ENCODE measurements around the gene GLRB. TPM values are rescaled to one million over a fixed set of nuclear protein-coding genes. Genes with fewer than 3 reads are reported as not detected.

GLRB gene
- total and polyA plus RNA-seq, 10 of the 15 experiments (the other 5 are each of a cell fraction or from before 2014, with no cell fraction given) = 0.04 TPM; not detected in 9

- no peak for TF ChIP-seq NFYB (IDR thresholded peaks at IDR 0.05; ENCODE audit: insufficient read depth, low read depth, low read length)
- TF ChIP-seq JUND (IDR thresholded peaks at IDR 0.05; ENCODE audit: low read depth, low read length) = no peak
- no peak for TF ChIP-seq BMI1 (IDR thresholded peaks at IDR 0.05; ENCODE audit: borderline replicate concordance)
- TF ChIP-seq EGR1 (IDR thresholded peaks at IDR 0.05; ENCODE audit: borderline replicate concordance in 1 of 2, low read depth in 2 of 2, low read length in 2 of 2) = no peak
- TF ChIP-seq ZNF622 (IDR thresholded peaks at IDR 0.05) = no peak
- no peak for TF ChIP-seq PKNOX1 (IDR thresholded peaks at IDR 0.05)
- no peak for TF ChIP-seq ETV6 (conservative IDR thresholded peaks at IDR 0.05 in 1 of 2, IDR thresholded peaks at IDR 0.05 in 1 of 2; ENCODE audit: borderline replicate concordance in 1 of 2, low read depth in 1 of 2)
- TF ChIP-seq IRF4 (IDR thresholded peaks at IDR 0.05; ENCODE audit: low read depth, low read length) = no peak
- TF ChIP-seq LARP7 (IDR thresholded peaks at IDR 0.05) = no peak
- no peak for TF ChIP-seq NFYA (IDR thresholded peaks at IDR 0.05; ENCODE audit: borderline replicate concordance, low read depth, low read length)
- no peak for TF ChIP-seq IKZF1 (conservative IDR thresholded peaks at IDR 0.05)
These were observed 66.0 kb downstream of the GLRB start (continued) for GRCh38 chr4:157141976-157142375.

- in situ Hi-C loops (cut with MboI) = no loop called here
- SMC1A ChIA-PET (ENCODE audit: uncharacterized antibody, unreplicated experiment) = no interaction called here
- Histone ChIP-seq H2AFZ (ENCODE audit: control insufficient read depth, low read depth, low read length) (no peak overlapping the region), H3K9me3 (replicated peaks; ENCODE audit: control insufficient read depth, insufficient read depth, low read length) (no peaks in the 10 kb centered on the region), H4K20me1 (ENCODE audit: control insufficient read depth, insufficient read depth) (no peaks in the 10 kb centered on the region), H3K27ac (ENCODE audit: control insufficient read depth, insufficient read depth) (no peak overlapping the region), H3K9ac (ENCODE audit: control insufficient read depth, insufficient read depth, low read length) (no peak overlapping the region), H3K27me3 (replicated peaks in 1 of 2; ENCODE audit: control insufficient read depth in 2 of 2, insufficient read depth in 2 of 2, low read length in 1 of 2) (no peaks in the 10 kb centered on the region), H3K36me3 (ENCODE audit: control insufficient read depth in 2 of 2, insufficient read depth in 2 of 2, low read length in 1 of 2) (no peaks in the 10 kb centered on the region), H3K4me1 (ENCODE audit: control insufficient read depth, insufficient read depth, low read length) (no peaks in the 10 kb centered on the region), H3K79me2 (ENCODE audit: control insufficient read depth, insufficient read depth, low read length) (no peaks in the 10 kb centered on the region), H3K4me2 (ENCODE audit: control insufficient read depth, insufficient read depth) (no peak overlapping the region), H3K4me3 (no peak overlapping the region)
- ATAC-seq = no peak
- intact Hi-C loops (cut with micrococcal nuclease; ENCODE audit: unreplicated experiment) = no loop called here
- FAIRE-seq = no peak
- BruUV-seq (replicated peaks) = no TSS peak
- CTCF ChIA-PET = no interaction called here
- DNase-seq (ENCODE audit: low read depth, low spot score) = no peak
- RAD21 ChIA-PET (ENCODE audit: unreplicated experiment) = no interaction called here
- POLR2A ChIA-PET = no interaction called here
- 23% methylated on average over 4 of the region's 4 CpGs for WGBS (ENCODE audit: insufficient coverage, insufficient replicate concordance, low lambda C conversion rate, missing lambda C conversion rate)
- no peak for TF ChIP-seq NRF1 (conservative IDR thresholded peaks at IDR 0.05; ENCODE audit: low read depth, low read length)
- TF ChIP-seq REST (IDR thresholded peaks at IDR 0.05; ENCODE audit: low read depth, low read length) = no peak
- no peak for TF ChIP-seq ASH2L (IDR thresholded peaks at IDR 0.05; ENCODE audit: borderline replicate concordance, low read depth)
- no peak for TF ChIP-seq FOXK2 (IDR thresholded peaks at IDR 0.05)
- TF ChIP-seq ELK1 (IDR thresholded peaks at IDR 0.05; ENCODE audit: low read depth, low read length) = no peak
These were observed 67.4 kb downstream of the GLRB start for GRCh38 chr4:157143369-157143768.

All from GM12878 (cell line).